ENCODE measurements around the gene TUBA1A.

DNA sequence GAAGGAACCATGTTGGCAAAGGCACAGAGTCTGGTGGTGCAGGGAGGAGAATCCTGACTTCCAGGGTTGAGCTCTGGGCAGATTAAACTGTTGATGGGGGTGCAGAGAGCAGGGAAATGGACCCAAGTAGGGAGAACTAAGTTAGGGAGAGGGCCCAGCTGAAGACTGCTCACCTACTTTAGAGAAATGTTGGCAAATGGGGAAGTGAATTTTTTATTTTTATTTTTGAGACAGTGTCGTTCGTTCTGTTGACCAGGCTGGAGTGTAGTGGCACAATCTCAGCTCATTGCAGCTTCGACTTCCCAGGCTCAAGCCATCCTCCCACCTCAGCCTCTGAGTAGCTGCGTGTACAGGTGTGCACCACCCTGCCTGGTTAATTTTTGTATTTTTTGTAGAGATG is 32.1 kb upstream of the TUBA1A start:
- TF ChIP-seq POLR2A (IDR thresholded peaks at IDR 0.05): no peak
- TF ChIP-seq, protein P1, sequence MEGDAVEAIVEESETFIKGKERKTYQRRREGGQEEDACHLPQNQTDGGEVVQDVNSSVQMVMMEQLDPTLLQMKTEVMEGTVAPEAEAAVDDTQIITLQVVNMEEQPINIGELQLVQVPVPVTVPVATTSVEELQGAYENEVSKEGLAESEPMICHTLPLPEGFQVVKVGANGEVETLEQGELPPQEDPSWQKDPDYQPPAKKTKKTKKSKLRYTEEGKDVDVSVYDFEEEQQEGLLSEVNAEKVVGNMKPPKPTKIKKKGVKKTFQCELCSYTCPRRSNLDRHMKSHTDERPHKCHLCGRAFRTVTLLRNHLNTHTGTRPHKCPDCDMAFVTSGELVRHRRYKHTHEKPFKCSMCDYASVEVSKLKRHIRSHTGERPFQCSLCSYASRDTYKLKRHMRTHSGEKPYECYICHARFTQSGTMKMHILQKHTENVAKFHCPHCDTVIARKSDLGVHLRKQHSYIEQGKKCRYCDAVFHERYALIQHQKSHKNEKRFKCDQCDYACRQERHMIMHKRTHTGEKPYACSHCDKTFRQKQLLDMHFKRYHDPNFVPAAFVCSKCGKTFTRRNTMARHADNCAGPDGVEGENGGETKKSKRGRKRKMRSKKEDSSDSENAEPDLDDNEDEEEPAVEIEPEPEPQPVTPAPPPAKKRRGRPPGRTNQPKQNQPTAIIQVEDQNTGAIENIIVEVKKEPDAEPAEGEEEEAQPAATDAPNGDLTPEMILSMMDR (IDR thresholded peaks at IDR 0.05 in 8 of 11, conservative IDR thresholded peaks at IDR 0.05 in 3 of 11): no peak
- no peak for TF ChIP-seq POLR2AphosphoS5 (IDR thresholded peaks at IDR 0.05)
